PC-9 (cell line): ENCODE data around the gene CLDN3.

ENCODE experiments used
- CTCF ChIP-seq: fragments of 200-600 bp; sonication (generic); conservative IDR thresholded peaks from 2 replicates; pipeline ENCODE4 v1.6.1; 2017; ENCODE audit warnings: mixed run types, antibody characterized with exemption, mild to moderate bottlenecking, moderate library complexity
- EZH2 ChIP-seq: fragments of 200-600 bp; sonication (generic); IDR thresholded peaks from 2 replicates; pipeline ENCODE4 v1.8.0; 2017; ENCODE audit warnings: antibody characterized with exemption, low read depth

- TF ChIP-seq CTCF (no peak), EZH2 (no peak)
Observed at GRCh38 chr7:73742753-73743641, 27.1 kb downstream of the CLDN3 start.
